ENCODE data around the gene BRD7.

BRD7 gene

GRCh38 chr16:50377001-50377400 lies 8.2 kb upstream of the BRD7 start:
- CTCF ChIA-PET: interaction anchor here (0.9 to 1.2 kb wide), 2 partner anchors 89 to 429 kb away, joined by 3 to 4 read pairs; no protein-coding TSS in a partner anchor

GRCh38 chr16:50373780-50374179 lies 5.0 kb upstream of the BRD7 start:
- Mint-ChIP-seq H3K4me3 (no peak overlapping the region), H3K36me3 (no peaks in the 10 kb centered on the region), H3K4me1 (peaks cover 9% of the 10 kb centered on the region), H3K27ac (no peak overlapping the region), H3K9me3 (no peaks in the 10 kb centered on the region), H3K27me3 (peaks cover 42% of the 10 kb centered on the region)
- CTCF ChIA-PET: interaction anchor here (1.0 to 4.9 kb wide), 5 partner anchors 10 to 433 kb away, joined by 4 to 39 read pairs (median 16); no protein-coding TSS in a partner anchor
- DNase-seq: no peak

More at GRCh38 chr16:50377001-50377400, 8.2 kb upstream of the BRD7 start:
- H3K36me3 Mint-ChIP-seq: no peaks in the 10 kb centered on the region
- no peaks in the 10 kb centered on the region for H3K4me1 Mint-ChIP-seq
- H3K9me3 Mint-ChIP-seq: no peaks in the 10 kb centered on the region
- H3K4me3 Mint-ChIP-seq: no peak overlapping the region
- no peak for DNase-seq
- no peak overlapping the region for H3K27ac Mint-ChIP-seq
- H3K27me3 Mint-ChIP-seq: peaks cover 42% of the 10 kb centered on the region

DNA sequence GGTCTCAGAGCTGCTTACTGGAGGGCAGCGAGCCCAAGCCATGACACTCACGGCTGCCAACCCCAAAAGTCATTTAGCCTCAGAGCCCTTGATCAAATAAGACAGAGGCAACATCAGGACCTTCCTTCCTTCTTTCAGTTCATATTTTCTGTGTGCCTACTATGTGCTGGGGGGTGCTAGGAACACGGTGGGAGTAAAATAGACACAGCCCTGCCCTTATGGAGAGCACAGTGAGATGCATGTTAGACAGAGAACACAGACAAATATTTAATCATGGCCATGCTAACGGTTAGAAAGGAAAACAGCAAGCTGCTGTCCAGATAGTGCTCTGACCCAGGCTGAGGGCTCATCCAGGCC lies 4.5 kb upstream of the BRD7 start:
- H3K4me3 Mint-ChIP-seq: no peak overlapping the region
- no peak overlapping the region for H3K27ac Mint-ChIP-seq
- CTCF ChIA-PET: interaction anchor here (1.0 to 4.9 kb wide), 5 partner anchors 10 to 433 kb away, joined by 4 to 39 read pairs (median 16); no protein-coding TSS in a partner anchor
- peaks cover 42% of the 10 kb centered on the region for H3K27me3 Mint-ChIP-seq
- H3K9me3 Mint-ChIP-seq: no peaks in the 10 kb centered on the region
- H3K36me3 Mint-ChIP-seq: no peaks in the 10 kb centered on the region
- H3K4me1 Mint-ChIP-seq: peaks cover 9% of the 10 kb centered on the region
- DNase-seq: no peak

- Mint-ChIP-seq H3K36me3 (peaks cover 4% of the 10 kb centered on the region), H3K4me3 (no peak overlapping the region), H3K27me3 (peaks cover 42% of the 10 kb centered on the region), H3K4me1 (peaks cover 13% of the 10 kb centered on the region), H3K27ac (no peak overlapping the region), H3K9me3 (no peaks in the 10 kb centered on the region)
- CTCF ChIA-PET: interaction anchor here (1.0 to 4.9 kb wide), 5 partner anchors 11 to 434 kb away, joined by 4 to 39 read pairs (median 16); no protein-coding TSS in a partner anchor
- no peak for DNase-seq
Observed at GRCh38 chr16:50372611-50373344, 4.0 kb upstream of the BRD7 start.

GRCh38 chr16:50371936-50372595 lies 3.3 kb upstream of the BRD7 start:
- CTCF ChIA-PET: interaction anchor here (1.1 to 4.9 kb wide), 6 partner anchors 12 to 435 kb away, joined by 3 to 39 read pairs (median 16); no protein-coding TSS in a partner anchor
- Mint-ChIP-seq H3K27me3 (peaks cover 40% of the 10 kb centered on the region), H3K27ac (no peak overlapping the region), H3K36me3 (peaks cover 9% of the 10 kb centered on the region), H3K4me3 (no peak overlapping the region), H3K4me1 (peaks cover 19% of the 10 kb centered on the region), H3K9me3 (no peaks in the 10 kb centered on the region)
- no peak for DNase-seq

DNA sequence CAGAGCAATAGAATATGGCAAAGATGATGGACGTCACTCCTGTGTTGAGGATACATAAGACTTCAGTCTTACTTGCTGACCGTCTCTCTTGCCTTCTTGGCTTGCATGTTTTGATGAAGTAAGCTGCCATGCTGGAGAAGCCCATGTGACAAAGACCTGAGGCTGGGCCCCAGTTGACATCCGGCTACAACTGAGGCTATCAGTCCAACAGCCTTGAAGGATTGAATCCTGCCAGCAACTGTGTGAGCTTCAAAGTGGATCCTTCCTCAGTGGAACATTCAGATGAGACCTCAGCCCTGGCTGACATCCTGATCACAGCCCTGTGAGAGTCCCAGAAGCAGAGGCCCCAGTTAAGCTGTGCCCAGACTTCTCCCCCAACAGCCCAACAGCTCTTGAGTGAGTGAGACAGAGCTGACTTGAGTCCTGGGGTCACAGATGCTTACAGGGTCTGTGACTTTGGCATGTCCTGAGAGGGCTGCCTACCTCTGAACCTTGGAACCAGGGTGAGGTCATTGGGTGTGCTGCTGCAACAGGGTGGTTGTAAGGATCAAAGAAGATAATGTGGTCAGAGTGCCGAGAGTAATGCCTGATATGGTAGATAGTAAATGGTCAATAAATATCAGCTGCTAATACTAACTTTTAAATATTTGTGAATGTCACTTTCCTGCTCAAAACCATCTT lies 2.4 kb upstream of the BRD7 start:
- Mint-ChIP-seq H3K9me3 (no peaks in the 10 kb centered on the region), H3K4me3 (no peak overlapping the region), H3K36me3 (peaks cover 12% of the 10 kb centered on the region), H3K27me3 (peaks cover 35% of the 10 kb centered on the region), H3K4me1 (peaks cover 26% of the 10 kb centered on the region), H3K27ac (no peak overlapping the region)
- CTCF ChIA-PET: interaction anchor here (1.1 to 4.9 kb wide), 8 partner anchors 12 to 435 kb away, joined by 3 to 39 read pairs (median 4); no protein-coding TSS in a partner anchor
- DNase-seq: no peak

- peak overlapping the region; percentile 77 for H3K4me3 Mint-ChIP-seq
- DNase-seq: no peak
- no peaks in the 10 kb centered on the region for H3K9me3 Mint-ChIP-seq
- peaks cover 43% of the 10 kb centered on the region for H3K4me1 Mint-ChIP-seq
- CTCF ChIA-PET: interaction anchor here (0.7 to 3.2 kb wide), 11 partner anchors 9 to 441 kb away, joined by 3 to 19 read pairs (median 5); no protein-coding TSS in a partner anchor
- H3K36me3 Mint-ChIP-seq: peaks cover 26% of the 10 kb centered on the region
- H3K27me3 Mint-ChIP-seq: peaks cover 21% of the 10 kb centered on the region
- H3K27ac Mint-ChIP-seq: peak overlapping the region; percentile 85
Observed at GRCh38 chr16:50369133-50369804, 481 bp upstream of the BRD7 start.

GRCh38 chr16:50367777-50368409 lies 895 bp downstream of the BRD7 start:
- Mint-ChIP-seq H3K36me3 (peaks cover 36% of the 10 kb centered on the region), H3K4me1 (peaks cover 47% of the 10 kb centered on the region), H3K4me3 (peak overlapping the region; percentile 84), H3K27ac (peak overlapping the region; percentile 79), H3K27me3 (peaks cover 8% of the 10 kb centered on the region), H3K9me3 (no peaks in the 10 kb centered on the region)
- CTCF ChIA-PET: interaction anchor here (0.8 to 2.6 kb wide), 6 partner anchors 13 to 343 kb away, joined by 3 to 22 read pairs (median 6); partner anchors contain the start of gene CNEP1R1
- DNase-seq: no peak

GRCh38 chr16:50365791-50366575 lies 2.8 kb downstream of the BRD7 start:
- Mint-ChIP-seq H3K4me1 (peaks cover 51% of the 10 kb centered on the region), H3K36me3 (peaks cover 46% of the 10 kb centered on the region), H3K4me3 (peak overlapping the region; percentile 4), H3K27me3 (no peaks in the 10 kb centered on the region), H3K27ac (no peak overlapping the region), H3K9me3 (no peaks in the 10 kb centered on the region)
- DNase-seq: no peak
- CTCF ChIA-PET: interaction anchor here (1.1 to 2.6 kb wide), 4 partner anchors 10 to 440 kb away, joined by 4 to 22 read pairs (median 8); no protein-coding TSS in a partner anchor

GRCh38 chr16:50363656-50364055 lies 5.1 kb downstream of the BRD7 start:
- no peaks in the 10 kb centered on the region for H3K9me3 Mint-ChIP-seq
- peaks cover 47% of the 10 kb centered on the region for H3K4me1 Mint-ChIP-seq
- no peak for DNase-seq
- no peak overlapping the region for H3K4me3 Mint-ChIP-seq
- peaks cover 58% of the 10 kb centered on the region for H3K36me3 Mint-ChIP-seq
- CTCF ChIA-PET: interaction anchor here (1.0 to 1.2 kb wide), 2 partner anchors 9 to 302 kb away, joined by 3 read pairs; no protein-coding TSS in a partner anchor
- no peak overlapping the region for H3K27ac Mint-ChIP-seq
- no peaks in the 10 kb centered on the region for H3K27me3 Mint-ChIP-seq

DNA sequence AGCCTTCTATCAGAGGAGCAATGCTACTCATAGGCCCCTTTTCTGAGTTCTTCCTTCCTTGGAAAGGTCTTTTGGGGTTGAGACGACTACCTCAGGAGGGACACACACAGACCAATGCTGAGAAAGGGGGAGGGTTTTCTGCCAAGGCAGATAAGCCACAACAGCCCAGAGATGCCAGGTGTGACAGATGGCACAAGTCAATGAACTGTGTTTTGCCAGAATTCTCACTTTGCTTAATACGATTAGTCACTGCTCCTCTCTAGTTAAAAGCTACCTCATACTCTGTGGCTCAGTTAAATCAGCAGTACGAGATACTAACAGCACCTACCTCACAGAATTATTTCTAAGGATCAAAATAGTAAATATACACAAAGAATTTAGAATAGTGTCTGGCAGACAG lies 8.0 kb downstream of the BRD7 start:
- Mint-ChIP-seq H3K4me3 (no peak overlapping the region), H3K4me1 (peaks cover 30% of the 10 kb centered on the region), H3K36me3 (peaks cover 53% of the 10 kb centered on the region), H3K27ac (no peak overlapping the region), H3K9me3 (no peaks in the 10 kb centered on the region), H3K27me3 (no peaks in the 10 kb centered on the region)
- CTCF ChIA-PET: interaction anchor here (1.1 to 4.3 kb wide), 11 partner anchors 9 to 446 kb away, joined by 3 to 20 read pairs (median 5); partner anchors contain the start of genes BRD7 and CNEP1R1
- DNase-seq: no peak

- H3K27me3 Mint-ChIP-seq: no peaks in the 10 kb centered on the region
- H3K27ac Mint-ChIP-seq: no peak overlapping the region
- CTCF ChIA-PET: interaction anchor here (0.9 to 4.3 kb wide), 10 partner anchors 9 to 446 kb away, joined by 3 to 20 read pairs (median 6); partner anchors contain the start of genes BRD7 and CNEP1R1
- H3K36me3 Mint-ChIP-seq: peaks cover 52% of the 10 kb centered on the region
- H3K9me3 Mint-ChIP-seq: no peaks in the 10 kb centered on the region
- DNase-seq: no peak
- H3K4me1 Mint-ChIP-seq: peaks cover 25% of the 10 kb centered on the region
- no peak overlapping the region for H3K4me3 Mint-ChIP-seq
Observed at GRCh38 chr16:50360033-50360778, 8.6 kb downstream of the BRD7 start.
